ENCODE measurements around the gene SUGCT. TPM values are rescaled to one million over a fixed set of nuclear protein-coding genes. Genes with fewer than 3 reads are reported as not detected.

The SUGCT gene
- total RNA-seq, 1 experiment from 2014 or later, result 5.4 TPM

DNA sequence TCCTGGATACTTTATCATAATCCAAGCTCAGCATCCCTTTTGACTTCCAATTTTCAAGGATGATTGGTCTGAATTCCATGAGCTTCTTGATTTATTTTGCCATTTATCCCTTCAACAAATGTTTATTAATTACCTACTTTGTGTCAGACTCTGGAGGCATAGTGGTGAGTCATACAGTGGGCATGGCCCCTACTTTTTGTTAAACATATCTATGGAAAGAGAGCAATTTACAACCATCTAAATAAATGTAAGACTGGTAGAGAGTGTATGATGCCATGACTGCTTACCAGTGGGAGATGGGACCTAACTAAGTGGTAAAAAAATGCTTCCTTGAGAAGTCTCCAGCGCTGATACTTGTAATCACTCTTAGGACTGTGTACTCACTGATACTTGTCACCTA is 286.6 kb downstream of the SUGCT start:
- DNase-seq, result no peak
- no peaks in the 10 kb centered on the region for H3K36me3 Mint-ChIP-seq (ENCODE audit: insufficient read depth in 1 of 3, low read depth in 3 of 3)

More for the DNA sequence above, 286.6 kb downstream of the SUGCT start:
- H2AFZ ChIP-seq (ENCODE audit: low read length), result no peak overlapping the region
- H2AK5ac ChIP-seq (ENCODE audit: insufficient read length, low read length), result no peak overlapping the region
- H3K9ac ChIP-seq (ENCODE audit: extremely low read depth, insufficient read length, low read length), result no peak overlapping the region
- H3T11ph ChIP-seq (ENCODE audit: low read length), result no peak overlapping the region
- no peak overlapping the region for H2BK5ac ChIP-seq (ENCODE audit: insufficient read length, low read length)
- no peak overlapping the region for H2BK20ac ChIP-seq (ENCODE audit: low read depth, low read length, poor library complexity, severe bottlenecking)
- H3K4me3 Mint-ChIP-seq, result no peak overlapping the region
- no peak overlapping the region for H3K56ac ChIP-seq (ENCODE audit: insufficient read length, low read depth, low read length)
- no peak overlapping the region for H3K27ac Mint-ChIP-seq
- no peak overlapping the region for H4K91ac ChIP-seq (ENCODE audit: insufficient read length, low read depth, low read length)
- no peaks in the 10 kb centered on the region for H3K27me3 Mint-ChIP-seq (ENCODE audit: low read depth)
- no peak overlapping the region for H3K23ac ChIP-seq (ENCODE audit: insufficient read length, low read depth, low read length)
- no peak overlapping the region for H2BK12ac ChIP-seq (ENCODE audit: insufficient read length, low read depth, low read length)
- peaks cover 6 to 17% of the 10 kb centered on the region in 2 experiments for H3K4me1 Mint-ChIP-seq
- H3K79me1 ChIP-seq (ENCODE audit: insufficient read depth, low read depth, low read length, poor library complexity, severe bottlenecking), result no peaks in the 10 kb centered on the region
- H4K8ac ChIP-seq (replicated peaks; ENCODE audit: insufficient read length, low read depth, low read length), result no peak overlapping the region
- no peak overlapping the region for H4K5ac ChIP-seq (ENCODE audit: insufficient read length, low read depth, low read length)
- no peak overlapping the region for H2BK120ac ChIP-seq (ENCODE audit: low read depth, low read length, poor library complexity, severe bottlenecking)
- no peaks in the 10 kb centered on the region for H3K4me1 ChIP-seq (ENCODE audit: insufficient read depth, low read length)
- H3K23me2 ChIP-seq (ENCODE audit: insufficient read length, low read depth, low read length, poor library complexity, severe bottlenecking), result no peaks in the 10 kb centered on the region
- TF ChIP-seq, protein P1, sequence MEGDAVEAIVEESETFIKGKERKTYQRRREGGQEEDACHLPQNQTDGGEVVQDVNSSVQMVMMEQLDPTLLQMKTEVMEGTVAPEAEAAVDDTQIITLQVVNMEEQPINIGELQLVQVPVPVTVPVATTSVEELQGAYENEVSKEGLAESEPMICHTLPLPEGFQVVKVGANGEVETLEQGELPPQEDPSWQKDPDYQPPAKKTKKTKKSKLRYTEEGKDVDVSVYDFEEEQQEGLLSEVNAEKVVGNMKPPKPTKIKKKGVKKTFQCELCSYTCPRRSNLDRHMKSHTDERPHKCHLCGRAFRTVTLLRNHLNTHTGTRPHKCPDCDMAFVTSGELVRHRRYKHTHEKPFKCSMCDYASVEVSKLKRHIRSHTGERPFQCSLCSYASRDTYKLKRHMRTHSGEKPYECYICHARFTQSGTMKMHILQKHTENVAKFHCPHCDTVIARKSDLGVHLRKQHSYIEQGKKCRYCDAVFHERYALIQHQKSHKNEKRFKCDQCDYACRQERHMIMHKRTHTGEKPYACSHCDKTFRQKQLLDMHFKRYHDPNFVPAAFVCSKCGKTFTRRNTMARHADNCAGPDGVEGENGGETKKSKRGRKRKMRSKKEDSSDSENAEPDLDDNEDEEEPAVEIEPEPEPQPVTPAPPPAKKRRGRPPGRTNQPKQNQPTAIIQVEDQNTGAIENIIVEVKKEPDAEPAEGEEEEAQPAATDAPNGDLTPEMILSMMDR (conservative IDR thresholded peaks at IDR 0.05), result no peak
- no peak overlapping the region for H2BK15ac ChIP-seq (ENCODE audit: low read depth, low read length)
- H3K4me2 ChIP-seq (ENCODE audit: insufficient read depth, insufficient read length, low read length), result no peak overlapping the region
- no peaks in the 10 kb centered on the region for H3K79me2 ChIP-seq (ENCODE audit: insufficient read depth, low read length)
- no peak overlapping the region for H3K14ac ChIP-seq (ENCODE audit: insufficient read depth, low read length)
- no peaks in the 10 kb centered on the region for H3K9me3 ChIP-seq (ENCODE audit: control insufficient read depth, low read depth, low read length)
- no peak overlapping the region for H3K4ac ChIP-seq (ENCODE audit: low read depth, low read length)
- H3K9me3 Mint-ChIP-seq, result no peaks in the 10 kb centered on the region
- no peak overlapping the region for H3K18ac ChIP-seq (ENCODE audit: insufficient read length, low read depth, low read length)
- H3K27ac ChIP-seq (ENCODE audit: insufficient read length, low read depth, low read length), result no peak overlapping the region
- H4K20me1 ChIP-seq (ENCODE audit: control insufficient read depth, insufficient read depth, insufficient read length), result no peaks in the 10 kb centered on the region
- H3K27me3 ChIP-seq (ENCODE audit: insufficient read depth, low read length), result no peaks in the 10 kb centered on the region
- WGBS (ENCODE audit: extremely low coverage, insufficient read length, low lambda C conversion rate), result no CpG with 5 or more reads among the region's 1 CpG
